GM15510 (cell line): ENCODE data around the gene OR2T5.
"Not testable (repeated sequence)": the region's sequence is repeated elsewhere in the genome, so short reads cannot be mapped to it uniquely, and the experiment has no call there.

Experiments used
- POLR2A ChIP-seq: IDR thresholded peaks from 3 replicates; pipeline ENCODE4 v1.6.1; 2011; ENCODE audit warnings: borderline replicate concordance; ENCODE audit not compliant: insufficient read length; ENCODE audit errors: extremely low read depth

The OR2T5 gene

DNA sequence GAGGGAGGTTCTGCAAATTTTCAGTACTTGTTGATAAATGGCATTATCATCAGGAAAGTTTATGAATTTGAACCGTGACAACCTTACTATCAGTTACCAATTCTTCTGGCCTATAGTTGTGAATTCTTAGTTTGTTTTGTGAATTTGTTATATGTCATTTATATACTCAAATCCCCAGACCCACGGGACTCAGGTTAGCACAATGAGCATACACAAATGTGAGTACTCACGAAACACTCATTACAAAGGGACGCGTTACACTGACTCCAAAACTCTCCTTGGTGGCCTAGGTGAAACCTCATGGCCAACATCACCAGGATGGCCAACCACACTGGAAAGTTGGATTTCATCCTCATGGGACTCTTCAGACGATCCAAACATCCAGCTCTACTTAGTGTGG, at the start of gene OR2T5:
Gene OR2T5 (plus strand): TSS at position 301 of the 400 bp plus-strand sequence. CDS start 0 bp downstream, at position 301.
- TF ChIP-seq POLR2A = not testable (repeated sequence)

GRCh38 chr1:248445399-248445798, 43.0 kb upstream of the OR2T5 start, which contains the start of gene OR2T2:
Gene OR2T2, plus strand, starts transcription at chr1:248445637. Its CDS starts 7,161 bp downstream, at chr1:248452798.
- TF ChIP-seq POLR2A = not testable (repeated sequence)

GRCh38 chr1:248471154-248471553, 17.2 kb upstream of the OR2T5 start:
- no peak for TF ChIP-seq POLR2A

DNA sequence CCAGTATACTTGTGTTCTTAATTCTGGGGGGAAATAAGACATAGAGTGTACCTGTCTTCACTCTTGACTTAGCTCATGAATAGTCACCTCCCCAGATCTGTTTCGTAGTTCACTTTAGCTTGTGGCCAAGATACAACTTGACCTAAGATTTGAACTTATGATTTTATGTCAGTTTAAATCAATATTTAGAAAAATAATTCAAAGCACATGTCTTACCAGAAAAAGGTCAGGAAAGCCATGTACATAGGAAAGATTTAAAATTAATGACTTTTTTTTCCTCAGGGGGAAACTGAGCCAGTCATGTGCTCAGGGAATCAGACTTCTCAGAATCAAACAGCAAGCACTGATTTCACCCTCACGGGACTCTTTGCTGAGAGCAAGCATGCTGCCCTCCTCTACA, 15.3 kb upstream of the OR2T5 start, which contains the start of gene OR2T3:
Gene OR2T3 (plus strand): TSS at position 301 of the 400 bp plus-strand sequence. CDS start 0 bp downstream, at position 301.
- TF ChIP-seq POLR2A = not testable (repeated sequence)

GRCh38 chr1:248507773-248508172, 19.4 kb downstream of the OR2T5 start, which contains the start of gene OR2G6:
Gene OR2G6, plus strand, starts transcription at chr1:248508073. Its CDS starts 13,574 bp downstream, at chr1:248521647.
- not testable (repeated sequence) for TF ChIP-seq POLR2A

DNA sequence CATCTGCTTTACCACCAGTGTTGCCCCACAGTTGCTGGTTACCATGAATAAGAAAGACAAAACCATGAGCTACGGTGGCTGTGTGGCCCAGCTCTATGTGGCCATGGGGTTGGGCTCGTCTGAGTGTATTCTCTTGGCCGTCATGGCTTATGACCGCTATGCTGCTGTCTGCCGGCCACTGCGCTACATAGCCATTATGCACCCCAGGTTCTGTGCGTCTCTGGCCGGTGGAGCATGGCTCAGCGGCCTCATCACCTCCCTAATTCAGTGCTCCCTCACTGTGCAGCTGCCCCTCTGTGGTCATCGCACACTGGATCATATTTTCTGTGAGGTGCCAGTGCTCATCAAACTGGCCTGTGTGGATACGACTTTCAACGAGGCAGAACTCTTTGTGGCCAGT, 33.5 kb downstream of the OR2T5 start:
- no peak for TF ChIP-seq POLR2A
